H1 (cell line): ENCODE data around the gene WNT11. TPM values are rescaled to one million over a fixed set of nuclear protein-coding genes. Genes with fewer than 3 reads are reported as not detected.

ENCODE experiments used
- BACH1 ChIP-seq: IDR thresholded peaks from 2 replicates; pipeline ENCODE4 v1.6.1; 2012; ENCODE audit warnings: low read length, improper control_type of control experiment
- CTCF ChIP-seq, 3 experiments: IDR thresholded peaks; 1 replicate in 2 of 3; 2 replicates in 1 of 3; pipeline versions ENCODE4 v1.5.1 to v1.6.1; 2011; ENCODE audit warnings: low read length in 3 of 3, mild to moderate bottlenecking in 3 of 3, inconsistent platforms in 2 of 3, low read depth in 1 of 3, moderate library complexity in 1 of 3; ENCODE audit not compliant: insufficient read depth in 1 of 3; ENCODE audit errors: control extremely low read depth in 1 of 3
- KDM5A ChIP-seq: fragments of 200-600 bp; IDR thresholded peaks from 2 replicates; pipeline ENCODE4 v1.7.1; 2012; ENCODE audit warnings: mild to moderate bottlenecking, low read length, inconsistent platforms, mixed read lengths
- PHF8 ChIP-seq: fragments of 200-600 bp; sonication (generic); conservative IDR thresholded peaks from 2 replicates; pipeline ENCODE4 v1.7.1; 2012; ENCODE audit warnings: low read depth, mild to moderate bottlenecking, inconsistent platforms, low read length, moderate library complexity
- RAD21 ChIP-seq, 2 experiments: IDR thresholded peaks in 1 of 2; conservative IDR thresholded peaks in 1 of 2; 2 replicates each; pipeline ENCODE4 v1.6.1; 2011; ENCODE audit warnings: low read depth in 2 of 2, low read length in 2 of 2, improper control_type of control experiment in 1 of 2, inconsistent platforms in 1 of 2, mild to moderate bottlenecking in 1 of 2, moderate library complexity in 1 of 2
- RNF2 ChIP-seq: fragments of 200-900, 300-1000 bp; sonication (generic); IDR thresholded peaks from 2 replicates; pipeline ENCODE4 v1.7.1; 2016; ENCODE audit warnings: borderline replicate concordance, low read depth, mild to moderate bottlenecking, antibody characterized with exemption, low read length; ENCODE audit not compliant: poor library complexity, severe bottlenecking; ENCODE audit errors: missing control alignments
- SIX5 ChIP-seq: IDR thresholded peaks from 2 replicates; pipeline ENCODE4 v1.6.1; 2011; ENCODE audit warnings: mild to moderate bottlenecking, low read depth, low read length
- TAF7 ChIP-seq: optimal IDR thresholded peaks from 2 replicates; pipeline ENCODE3; 2011; ENCODE audit warnings: low read depth, mild to moderate bottlenecking, inconsistent platforms, low read length, moderate library complexity, borderline replicate concordance
- TEAD4 ChIP-seq: IDR thresholded peaks from 2 replicates; pipeline ENCODE4 v1.6.1; 2012; ENCODE audit warnings: low read depth, low read length, inconsistent platforms, mixed read lengths
- polyA plus RNA-seq, 7 experiments: library from polyadenylated mRNA; depleted of rRNA in 3 of 7; stranded (reverse) in 5 of 7; unstranded in 2 of 7; fragments of >200 nt in 5 of 7; fragments of 200-250 nt in 2 of 7; gene quantifications; 1 replicate in 5 of 7; 2 replicates in 1 of 7; 4 replicates in 1 of 7; pipeline versions ENCODE4 v1.2.1 to v1.2.3, GENCODE V29; 2011 to 2013; ENCODE audit warnings: missing spikeins in 2 of 7, mixed read lengths in 2 of 7
- total RNA-seq: library from RNA; stranded (reverse); fragmentation: NEBNext Ultra II Directional; extraction: Animal tissue kit (Norgen Biotek cat#: 25700); gene quantifications from 2 replicates; pipeline ENCODE4 v1.2.1, GENCODE V29; 2021

WNT11 gene
- total and polyA plus RNA-seq, 2 of the 8 experiments (the other 6 are each of a cell fraction or from before 2014, with no cell fraction given): 0.11 to 0.45 TPM

- no peak for TF ChIP-seq BACH1
- TF ChIP-seq CTCF (IDR thresholded peaks at IDR 0.05; ENCODE audit: control extremely low read depth in 1 of 3, insufficient read depth in 1 of 3, low read depth in 1 of 3, low read length in 3 of 3): no peak
- peak; percentile 57 for TF ChIP-seq RNF2
- TF ChIP-seq SIX5: no peak
- TF ChIP-seq TEAD4: no peak
- 0 out of 2 replicates have a peak, but pooled peaks have one; percentile 15 for TF ChIP-seq PHF8
- TF ChIP-seq RAD21 (IDR thresholded peaks at IDR 0.05 in 1 of 2, conservative IDR thresholded peaks at IDR 0.05 in 1 of 2; ENCODE audit: low read depth in 2 of 2, low read length in 2 of 2): no peak
- TF ChIP-seq TAF7: no peak
- TF ChIP-seq KDM5A: no peak
- TF ChIP-seq, all 59 proteins: peak for 8
These were observed 4.0 kb upstream of the WNT11 start (continued) for GRCh38 chr11:76209973-76210930.
